CD8-positive, alpha-beta memory T cell (primary cell): ENCODE data around the gene TMEM239. TPM values are rescaled to one million over a fixed set of nuclear protein-coding genes. Genes with fewer than 3 reads are reported as not detected.

Experiments
- CTCF ChIA-PET: fragments of 350-600 bp; sonication (Branson Sonifier 250); formaldehyde crosslinking; loops from one replicate; lab custom pipeline; 2021; ENCODE audit warnings: antibody characterized with exemption; lab: Charles Lee
- POLR2A ChIA-PET: fragments of 350-600 bp; sonication (Branson Sonifier 250); formaldehyde crosslinking; loops from one replicate; lab custom pipeline; 2021; ENCODE audit warnings: antibody characterized with exemption; lab: Charles Lee
- DNase-seq, 5 donors: peaks; one replicate each; pipeline versions ENCODE4 v3.0.0 to v3.0.0-alpha.2; 2020 to 2022; ENCODE audit warnings: mixed read lengths in 1 of 5
- H3K27ac ChIP-seq: one replicate; pipeline ENCODE4 v1.7.0; 2013; ENCODE audit warnings: low read depth, mild to moderate bottlenecking, low read length, moderate library complexity
- H3K27me3 ChIP-seq: 2 replicates; pipeline ENCODE4 v1.7.0; 2013; ENCODE audit warnings: low read length, mild to moderate bottlenecking; ENCODE audit not compliant: insufficient read depth, poor library complexity, severe bottlenecking
- H3K36me3 ChIP-seq: 2 replicates; pipeline ENCODE4 v1.7.0; 2013; ENCODE audit warnings: mild to moderate bottlenecking, low read length, moderate library complexity; ENCODE audit not compliant: insufficient read depth
- H3K4me1 ChIP-seq: 2 replicates; pipeline ENCODE4 v1.7.0; 2013; ENCODE audit warnings: mild to moderate bottlenecking, low read length, moderate library complexity; ENCODE audit not compliant: insufficient read depth
- H3K4me3 ChIP-seq: 2 replicates; pipeline ENCODE4 v1.7.0; 2013; ENCODE audit warnings: mild to moderate bottlenecking, low read length
- H3K9me3 ChIP-seq: 2 replicates; pipeline ENCODE4 v1.7.0; 2013; ENCODE audit warnings: mild to moderate bottlenecking, low read length
- H3K27ac Mint-ChIP-seq, 8 donors: one replicate each; pipeline ENCODE4 v1.8.0; 2020 to 2021; ENCODE audit warnings: mixed read lengths in 8 of 8, mild to moderate bottlenecking in 6 of 8, inconsistent platforms in 3 of 8, moderate library complexity in 3 of 8
- H3K27me3 Mint-ChIP-seq, 2 donors: one replicate each; pipeline ENCODE4 v1.8.0; 2020 to 2021; ENCODE audit warnings: mixed read lengths in 2 of 2, mild to moderate bottlenecking in 1 of 2, moderate library complexity in 1 of 2
- H3K36me3 Mint-ChIP-seq, 3 donors: one replicate each; pipeline ENCODE4 v1.8.0; 2020 to 2021; ENCODE audit warnings: mixed read lengths in 3 of 3, inconsistent platforms in 1 of 3, mild to moderate bottlenecking in 1 of 3
- H3K4me1 Mint-ChIP-seq, 3 donors: one replicate each; pipeline ENCODE4 v1.8.0; 2020 to 2021; ENCODE audit warnings: mixed read lengths in 3 of 3, inconsistent platforms in 1 of 3, mild to moderate bottlenecking in 1 of 3
- H3K4me3 Mint-ChIP-seq, 7 donors: one replicate each; pipeline ENCODE4 v1.8.0; 2020 to 2021; ENCODE audit warnings: mixed read lengths in 7 of 7, mild to moderate bottlenecking in 6 of 7, moderate library complexity in 4 of 7, inconsistent platforms in 2 of 7
- H3K9me3 Mint-ChIP-seq, 5 donors: one replicate each; pipeline ENCODE4 v1.8.0; 2020 to 2022; ENCODE audit warnings: mixed read lengths in 5 of 5, mild to moderate bottlenecking in 3 of 5, moderate library complexity in 2 of 5, inconsistent platforms in 1 of 5
- polyA plus RNA-seq: library from polyadenylated mRNA; unstranded; fragments of 300-500 nt; fragmentation: Illumina TruSeq; gene quantifications from one replicate; pipeline ENCODE4 v1.2.3, GENCODE V29; 2021
- total RNA-seq, 2 experiments: library from RNA; stranded (reverse); gene quantifications; one replicate each; pipeline ENCODE4 v1.2.3, GENCODE V29; 2021

The TMEM239 gene
- total and polyA plus RNA-seq, 3 experiments from 2014 or later: not detected

- no peak for DNase-seq
- H3K9me3 ChIP-seq: no peaks in the 10 kb centered on the region
- CTCF ChIA-PET: interaction anchor here (1.1 to 1.7 kb wide), 3 partner anchors 10 to 86 kb away, joined by 3 to 5 read pairs (median 4); no protein-coding TSS in a partner anchor
- no peaks in the 10 kb centered on the region for H3K36me3 ChIP-seq
- peaks cover 0 to 31% (median 12%) of the 10 kb centered on the region in 3 donors for H3K36me3 Mint-ChIP-seq
- peaks cover 23% of the 10 kb centered on the region for H3K4me1 ChIP-seq
- peak overlapping the region; percentile 87 for H3K4me3 ChIP-seq
- H3K27me3 Mint-ChIP-seq: no peaks in the 10 kb centered on the region
- no peaks in the 10 kb centered on the region for H3K9me3 Mint-ChIP-seq
- H3K4me3 Mint-ChIP-seq: peak overlapping the region; percentile 84 to 92 (median 87)
- POLR2A ChIA-PET: interaction anchor here (0.7 to 1.7 kb wide), 2 partner anchors 75 to 98 kb away, joined by 3 read pairs; no protein-coding TSS in a partner anchor
- no peaks in the 10 kb centered on the region for H3K27me3 ChIP-seq
- H3K27ac Mint-ChIP-seq: peak overlapping the region; percentile 65 to 95 (median 82)
- no peak overlapping the region for H3K27ac ChIP-seq
- peaks cover 23 to 46% (median 28%) of the 10 kb centered on the region in 3 donors for H3K4me1 Mint-ChIP-seq
Observed at GRCh38 chr20:2838847-2839671, 22.9 kb downstream of the TMEM239 start.

- ChIA-PET POLR2A (interaction anchor here (0.5 to 1.9 kb wide), 5 partner anchors 15 to 175 kb away, joined by 3 to 6 read pairs (median 3); partner anchors contain the start of gene IDH3B), CTCF (interaction anchor here (0.8 to 1.8 kb wide), 5 partner anchors 12 to 187 kb away, joined by 3 to 5 read pairs (median 3); partner anchors contain the start of gene NOP56)
- Mint-ChIP-seq H3K27ac (peak overlapping the region; percentile 65 to 95 (median 82)), H3K9me3 (no peaks in the 10 kb centered on the region), H3K27me3 (no peaks in the 10 kb centered on the region), H3K36me3 (peaks cover 0 to 31% (median 14%) of the 10 kb centered on the region in 3 donors), H3K4me1 (peaks cover 29 to 53% (median 35%) of the 10 kb centered on the region in 3 donors), H3K4me3 (peak overlapping the region; percentile 84 to 92 (median 87))
- H3K27me3 ChIP-seq: no peaks in the 10 kb centered on the region
- H3K4me1 ChIP-seq: peaks cover 23% of the 10 kb centered on the region
- H3K9me3 ChIP-seq: no peaks in the 10 kb centered on the region
- no peaks in the 10 kb centered on the region for H3K36me3 ChIP-seq
- no peak overlapping the region for H3K27ac ChIP-seq
- H3K4me3 ChIP-seq: peak overlapping the region; percentile 87
- no peak for DNase-seq
Observed at GRCh38 chr20:2839732-2840137, 23.6 kb downstream of the TMEM239 start.

- POLR2A ChIA-PET: interaction anchor here (0.5 to 1.9 kb wide), 9 partner anchors 14 to 256 kb away, joined by 3 to 8 read pairs (median 3); partner anchors contain the start of genes IDH3B and PTPRA
Observed at GRCh38 chr20:2840138-2840966, 24.2 kb downstream of the TMEM239 start, which contains the start of the genes PCED1A and VPS16. Gene PCED1A, minus strand, starts transcription at chr20:2840655. Its CDS starts 743 bp downstream, at chr20:2839912. Gene VPS16, plus strand, starts transcription at chr20:2840745. Its CDS starts 30 bp downstream, at chr20:2840775.

GRCh38 chr20:2840967-2841531 lies 24.9 kb downstream of the TMEM239 start:
- Histone ChIP-seq H3K9me3 (no peaks in the 10 kb centered on the region), H3K4me3 (peak overlapping the region; percentile 79), H3K4me1 (peaks cover 23% of the 10 kb centered on the region), H3K36me3 (no peaks in the 10 kb centered on the region), H3K27ac (peak overlapping the region; percentile 52), H3K27me3 (no peaks in the 10 kb centered on the region)
- peak overlapping the region; percentile 86 to 95 (median 89) for H3K4me3 Mint-ChIP-seq
- H3K36me3 Mint-ChIP-seq: peaks cover 0 to 23% (median 9%) of the 10 kb centered on the region in 3 donors
- peak overlapping the region; percentile 64 to 93 (median 82) for H3K27ac Mint-ChIP-seq
- no peaks in the 10 kb centered on the region for H3K27me3 Mint-ChIP-seq
- H3K9me3 Mint-ChIP-seq: no peaks in the 10 kb centered on the region
- ChIA-PET CTCF (interaction anchor here (1.2 to 1.8 kb wide), 3 partner anchors 8 to 88 kb away, joined by 3 to 5 read pairs (median 4); no protein-coding TSS in a partner anchor), POLR2A (interaction anchor here (0.5 to 1.9 kb wide), 6 partner anchors 30 to 256 kb away, joined by 3 to 8 read pairs (median 5); partner anchors contain the start of gene PTPRA)
- peaks cover 35 to 62% (median 40%) of the 10 kb centered on the region in 3 donors for H3K4me1 Mint-ChIP-seq
- peak in 4 of 5 donors; percentile 27 to 61 (median 39) for DNase-seq

More at GRCh38 chr20:2840138-2840966, 24.2 kb downstream of the TMEM239 start, which contains the start of the genes PCED1A and VPS16:
- Mint-ChIP-seq H3K4me1 (peaks cover 33 to 59% (median 40%) of the 10 kb centered on the region in 3 donors), H3K36me3 (peaks cover 0 to 25% (median 9%) of the 10 kb centered on the region in 3 donors), H3K27me3 (no peaks in the 10 kb centered on the region), H3K9me3 (no peaks in the 10 kb centered on the region), H3K4me3 (peak within 1 kb of the TSS; percentile 86 to 95 (median 89)), H3K27ac (peak within 1 kb of the TSS; percentile 84 to 95 (median 89))
- CTCF ChIA-PET: interaction anchor here (0.8 to 1.8 kb wide), 6 partner anchors 9 to 187 kb away, joined by 3 to 5 read pairs (median 3); partner anchors contain the start of gene NOP56
- H3K36me3 ChIP-seq: no peaks in the 10 kb centered on the region
- DNase-seq: peak; percentile 82 to 92 (median 85)
- H3K9me3 ChIP-seq: no peaks in the 10 kb centered on the region
- H3K27me3 ChIP-seq: no peaks in the 10 kb centered on the region
- peak within 1 kb of the TSS; percentile 85 for H3K27ac ChIP-seq
- H3K4me3 ChIP-seq: peak within 1 kb of the TSS; percentile 87
- peaks cover 23% of the 10 kb centered on the region for H3K4me1 ChIP-seq

- peaks cover 0 to 16% (median 1%) of the 10 kb centered on the region in 3 donors for H3K36me3 Mint-ChIP-seq
- POLR2A ChIA-PET: no interaction called here
- H3K27ac ChIP-seq: no peak overlapping the region
- no peaks in the 10 kb centered on the region for H3K36me3 ChIP-seq
- peaks cover 26 to 53% (median 27%) of the 10 kb centered on the region in 3 donors for H3K4me1 Mint-ChIP-seq
- H3K27ac Mint-ChIP-seq: peak overlapping the region in 1 of 8 donors; percentile 24
- H3K27me3 ChIP-seq: no peaks in the 10 kb centered on the region
- peaks cover 11% of the 10 kb centered on the region for H3K4me1 ChIP-seq
- no peaks in the 10 kb centered on the region for H3K9me3 ChIP-seq
- DNase-seq: no peak
- CTCF ChIA-PET: no interaction called here
- peak overlapping the region in 1 of 7 donors; percentile 51 for H3K4me3 Mint-ChIP-seq
- H3K27me3 Mint-ChIP-seq: peaks cover 0 to 2% of the 10 kb centered on the region in 2 donors
- no peaks in the 10 kb centered on the region for H3K9me3 Mint-ChIP-seq
- no peak overlapping the region for H3K4me3 ChIP-seq
Observed at GRCh38 chr20:2845607-2846006, 29.4 kb downstream of the TMEM239 start.

GRCh38 chr20:2846698-2847097 lies 30.5 kb downstream of the TMEM239 start:
- Mint-ChIP-seq H3K4me1 (peaks cover 23 to 50% (median 24%) of the 10 kb centered on the region in 3 donors), H3K27me3 (peaks cover 0 to 2% of the 10 kb centered on the region in 2 donors), H3K9me3 (no peaks in the 10 kb centered on the region), H3K27ac (peak overlapping the region in 2 of 8 donors; percentile 25 to 91), H3K4me3 (peak overlapping the region in 1 of 7 donors; percentile 39), H3K36me3 (peaks cover 0 to 11% (median 1%) of the 10 kb centered on the region in 3 donors)
- H3K27me3 ChIP-seq: no peaks in the 10 kb centered on the region
- H3K9me3 ChIP-seq: no peaks in the 10 kb centered on the region
- CTCF ChIA-PET: no interaction called here
- POLR2A ChIA-PET: interaction anchor here (0.6 kb wide), 1 partner anchor 58 kb away, joined by 3 read pairs; no protein-coding TSS in a partner anchor
- H3K4me1 ChIP-seq: peaks cover 4% of the 10 kb centered on the region
- DNase-seq: no peak
- no peak overlapping the region for H3K27ac ChIP-seq
- no peaks in the 10 kb centered on the region for H3K36me3 ChIP-seq
- H3K4me3 ChIP-seq: no peak overlapping the region
